WTC11 (cell line): ENCODE data around the gene RANBP3L. TPM values are rescaled to one million over a fixed set of nuclear protein-coding genes. Genes with fewer than 3 reads are reported as not detected.

Source experiments
- ATAC-seq: fragments of 200-7000 bp; cut with Tn5 transposase; 2 replicates; pipeline ENCODE4 v1.10.0; 2021; ENCODE audit warnings: mild to moderate bottlenecking, moderate library complexity
- CTCF ChIA-PET: fragments of 300-600 bp; sonication (Branson Sonifier 250); formaldehyde crosslinking; loops from one replicate; lab custom pipeline; 2021; ENCODE audit warnings: antibody characterized with exemption; lab: Charles Lee
- POLR2A ChIA-PET: fragments of 350-600 bp; sonication (Branson Sonifier 250); formaldehyde crosslinking; loops from one replicate; lab custom pipeline; 2021; ENCODE audit warnings: antibody characterized with exemption; lab: Charles Lee
- DNase-seq: peaks from one replicate; pipeline ENCODE4 v3.0.0; 2021; ENCODE audit warnings: low spot score
- H3K27ac Mint-ChIP-seq: 2 replicates; pipeline ENCODE4 v1.8.0; 2021; ENCODE audit warnings: mixed read lengths
- H3K27me3 Mint-ChIP-seq: 2 replicates; pipeline ENCODE4 v1.8.0; 2021; ENCODE audit warnings: low read depth, mild to moderate bottlenecking, moderate library complexity, mixed read lengths
- H3K36me3 Mint-ChIP-seq: 2 replicates; pipeline ENCODE4 v1.8.0; 2021; ENCODE audit warnings: mixed read lengths
- H3K4me1 Mint-ChIP-seq: 2 replicates; pipeline ENCODE4 v1.8.0; 2022; ENCODE audit warnings: mixed read lengths
- H3K4me3 Mint-ChIP-seq: 2 replicates; pipeline ENCODE4 v1.8.0; 2021; ENCODE audit warnings: mild to moderate bottlenecking, moderate library complexity, mixed read lengths
- H3K9me3 Mint-ChIP-seq: 2 replicates; pipeline ENCODE4 v1.8.0; 2021; ENCODE audit warnings: mixed read lengths
- CBFB ChIP-seq: sonication (generic); formaldehyde crosslinking; IDR thresholded peaks from 2 replicates; pipeline ENCODE4 v1.8.1; 2022; ENCODE audit warnings: mild to moderate bottlenecking, low read depth, missing genetic modification reagents
- FOXP1 ChIP-seq: sonication (generic); formaldehyde crosslinking; IDR thresholded peaks from 2 replicates; pipeline ENCODE4 v1.8.0; 2022; ENCODE audit warnings: missing genetic modification reagents, mild to moderate bottlenecking, moderate library complexity, borderline replicate concordance
- GABPB1 ChIP-seq: sonication (generic); formaldehyde crosslinking; IDR thresholded peaks from 2 replicates; pipeline ENCODE4 v1.8.1; 2023; ENCODE audit warnings: mild to moderate bottlenecking, missing genetic modification reagents
- JAZF1 ChIP-seq: fragments of 250-450 bp; sonication (Bioruptor Pico); IDR thresholded peaks from 2 replicates; pipeline ENCODE4 v1.9.0; 2021; ENCODE audit warnings: moderate library complexity, mild to moderate bottlenecking, inconsistent platforms
- NFE2L1 ChIP-seq: sonication (generic); formaldehyde crosslinking; IDR thresholded peaks from 2 replicates; pipeline ENCODE4 v1.8.1; 2023; ENCODE audit warnings: missing genetic modification reagents
- NR2C2 ChIP-seq: sonication (generic); formaldehyde crosslinking; IDR thresholded peaks from 2 replicates; pipeline ENCODE4 v1.8.0; 2022; ENCODE audit warnings: mild to moderate bottlenecking, missing genetic modification reagents
- OVOL2 ChIP-seq: fragments of 250-450 bp; sonication (Bioruptor Pico); IDR thresholded peaks from 2 replicates; pipeline ENCODE4 v1.9.0; 2021; ENCODE audit warnings: mild to moderate bottlenecking, borderline replicate concordance
- RORB ChIP-seq: fragments of 250-450 bp; sonication (Bioruptor Pico); IDR thresholded peaks from 2 replicates; pipeline ENCODE4 v1.9.0; 2021; ENCODE audit warnings: mild to moderate bottlenecking
- TEAD1 ChIP-seq: sonication (generic); formaldehyde crosslinking; IDR thresholded peaks from 2 replicates; pipeline ENCODE4 v1.8.0; 2022; ENCODE audit warnings: mild to moderate bottlenecking, missing genetic modification reagents
- ZNF263 ChIP-seq: sonication (generic); formaldehyde crosslinking; IDR thresholded peaks from 2 replicates; pipeline ENCODE4 v1.8.1; 2022; ENCODE audit warnings: low read depth, mild to moderate bottlenecking, moderate library complexity, missing genetic modification reagents
- ZNF416 ChIP-seq: fragments of 250-450 bp; sonication (Bioruptor Pico); IDR thresholded peaks from 2 replicates; pipeline ENCODE4 v1.9.0; 2021; ENCODE audit warnings: mild to moderate bottlenecking, inconsistent platforms
- total RNA-seq: library from RNA; stranded (reverse); gene quantifications from 3 replicates; pipeline ENCODE4 v1.2.3, GENCODE V29; 2021
- TF ChIP-seq, protein P1 (sequence below): sonication (generic); formaldehyde crosslinking; conservative IDR thresholded peaks from 2 replicates; pipeline ENCODE4 v1.8.1; 2023; ENCODE audit warnings: mild to moderate bottlenecking, low read depth, missing genetic modification reagents, moderate library complexity
- TF ChIP-seq, protein P2 (sequence below): sonication (generic); formaldehyde crosslinking; IDR thresholded peaks from 2 replicates; pipeline ENCODE4 v1.8.0; 2023; ENCODE audit warnings: mild to moderate bottlenecking, missing genetic modification reagents
- TF ChIP-seq, protein P3 (sequence below): sonication (generic); formaldehyde crosslinking; IDR thresholded peaks from 2 replicates; pipeline ENCODE4 v1.8.0; 2022; ENCODE audit warnings: mild to moderate bottlenecking, missing genetic modification reagents
- TF ChIP-seq, protein P4 (sequence below): sonication (generic); formaldehyde crosslinking; IDR thresholded peaks from 2 replicates; pipeline ENCODE4 v1.8.1; 2023; ENCODE audit warnings: mild to moderate bottlenecking, missing genetic modification reagents
- TF ChIP-seq, protein P5 (sequence below): sonication (generic); formaldehyde crosslinking; IDR thresholded peaks from 2 replicates; pipeline ENCODE4 v1.8.1; 2023; ENCODE audit warnings: mild to moderate bottlenecking, missing genetic modification reagents, moderate library complexity
- TF ChIP-seq, protein P6 (sequence below): sonication (generic); formaldehyde crosslinking; IDR thresholded peaks from 2 replicates; pipeline ENCODE4 v1.8.0; 2022; ENCODE audit warnings: mild to moderate bottlenecking, missing genetic modification reagents

RANBP3L gene
- total RNA-seq, 1 experiment from 2014 or later = not detected

DNA sequence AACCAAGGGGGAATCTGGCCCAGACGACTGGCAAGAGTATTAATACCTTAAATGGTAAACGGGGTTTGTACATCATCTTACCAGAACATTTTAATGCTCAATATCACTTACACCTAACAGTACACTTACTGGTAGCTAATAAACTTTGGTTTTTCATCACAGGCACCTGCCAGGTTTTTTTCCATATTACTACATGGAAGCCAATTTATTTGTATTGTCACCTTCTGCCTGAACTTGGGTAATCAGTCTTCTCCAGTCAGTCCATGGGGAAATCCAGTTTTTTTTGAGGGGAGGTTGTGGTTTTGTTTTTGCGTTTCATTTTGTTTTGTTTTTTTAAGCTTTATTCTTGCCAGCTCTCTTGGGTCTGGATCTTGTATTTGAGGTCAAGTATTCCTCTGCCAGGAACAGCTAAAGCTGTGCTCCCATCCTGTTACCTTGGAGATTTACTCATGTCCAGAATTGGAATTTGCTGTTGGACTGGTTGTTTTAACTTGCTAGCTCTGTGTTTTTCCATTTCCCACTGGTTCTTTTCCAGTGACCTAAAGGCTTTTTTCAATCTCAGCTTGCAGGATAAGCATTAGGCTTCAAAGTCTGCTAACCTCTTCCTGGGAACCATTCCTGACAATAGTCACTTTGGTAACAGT lies 48.9 kb downstream of the RANBP3L start (continued):
- TF ChIP-seq, protein P1, sequence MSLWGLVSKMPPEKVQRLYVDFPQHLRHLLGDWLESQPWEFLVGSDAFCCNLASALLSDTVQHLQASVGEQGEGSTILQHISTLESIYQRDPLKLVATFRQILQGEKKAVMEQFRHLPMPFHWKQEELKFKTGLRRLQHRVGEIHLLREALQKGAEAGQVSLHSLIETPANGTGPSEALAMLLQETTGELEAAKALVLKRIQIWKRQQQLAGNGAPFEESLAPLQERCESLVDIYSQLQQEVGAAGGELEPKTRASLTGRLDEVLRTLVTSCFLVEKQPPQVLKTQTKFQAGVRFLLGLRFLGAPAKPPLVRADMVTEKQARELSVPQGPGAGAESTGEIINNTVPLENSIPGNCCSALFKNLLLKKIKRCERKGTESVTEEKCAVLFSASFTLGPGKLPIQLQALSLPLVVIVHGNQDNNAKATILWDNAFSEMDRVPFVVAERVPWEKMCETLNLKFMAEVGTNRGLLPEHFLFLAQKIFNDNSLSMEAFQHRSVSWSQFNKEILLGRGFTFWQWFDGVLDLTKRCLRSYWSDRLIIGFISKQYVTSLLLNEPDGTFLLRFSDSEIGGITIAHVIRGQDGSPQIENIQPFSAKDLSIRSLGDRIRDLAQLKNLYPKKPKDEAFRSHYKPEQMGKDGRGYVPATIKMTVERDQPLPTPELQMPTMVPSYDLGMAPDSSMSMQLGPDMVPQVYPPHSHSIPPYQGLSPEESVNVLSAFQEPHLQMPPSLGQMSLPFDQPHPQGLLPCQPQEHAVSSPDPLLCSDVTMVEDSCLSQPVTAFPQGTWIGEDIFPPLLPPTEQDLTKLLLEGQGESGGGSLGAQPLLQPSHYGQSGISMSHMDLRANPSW (CRISPR knock-in tag) = no peak

DNA sequence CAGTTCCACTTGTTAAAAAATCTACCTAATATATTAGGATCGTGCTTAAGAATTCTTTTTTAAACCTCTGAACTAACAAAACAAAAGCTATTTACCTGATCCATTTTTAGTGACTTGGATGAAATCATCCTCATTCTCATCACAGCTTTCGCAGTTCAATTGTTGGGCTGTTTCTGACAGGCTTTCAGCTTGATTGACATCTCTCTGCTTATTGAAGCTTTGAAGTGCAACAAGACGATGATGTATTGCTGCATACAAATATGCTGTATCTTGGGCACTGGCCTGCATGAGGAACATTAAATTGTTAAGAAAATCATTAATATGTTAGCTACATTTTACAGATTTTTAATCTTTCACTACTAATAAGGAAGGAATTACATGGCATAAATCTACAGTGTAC lies 50.5 kb downstream of the RANBP3L start:
- CTCF ChIA-PET = interaction anchor here (0.6 to 1.4 kb wide), 3 partner anchors 9 to 445 kb away, joined by 3 to 6 read pairs (median 4); partner anchors contain the start of gene NADK2
- Mint-ChIP-seq H3K36me3 (no peaks in the 10 kb centered on the region), H3K27ac (no peak overlapping the region), H3K9me3 (no peaks in the 10 kb centered on the region), H3K27me3 (no peaks in the 10 kb centered on the region), H3K4me3 (no peak overlapping the region), H3K4me1 (peaks cover 3% of the 10 kb centered on the region; the same call in 1 of the 2 replicates)
- POLR2A ChIA-PET = no interaction called here
- no peak for DNase-seq
- TF ChIP-seq, protein P2, sequence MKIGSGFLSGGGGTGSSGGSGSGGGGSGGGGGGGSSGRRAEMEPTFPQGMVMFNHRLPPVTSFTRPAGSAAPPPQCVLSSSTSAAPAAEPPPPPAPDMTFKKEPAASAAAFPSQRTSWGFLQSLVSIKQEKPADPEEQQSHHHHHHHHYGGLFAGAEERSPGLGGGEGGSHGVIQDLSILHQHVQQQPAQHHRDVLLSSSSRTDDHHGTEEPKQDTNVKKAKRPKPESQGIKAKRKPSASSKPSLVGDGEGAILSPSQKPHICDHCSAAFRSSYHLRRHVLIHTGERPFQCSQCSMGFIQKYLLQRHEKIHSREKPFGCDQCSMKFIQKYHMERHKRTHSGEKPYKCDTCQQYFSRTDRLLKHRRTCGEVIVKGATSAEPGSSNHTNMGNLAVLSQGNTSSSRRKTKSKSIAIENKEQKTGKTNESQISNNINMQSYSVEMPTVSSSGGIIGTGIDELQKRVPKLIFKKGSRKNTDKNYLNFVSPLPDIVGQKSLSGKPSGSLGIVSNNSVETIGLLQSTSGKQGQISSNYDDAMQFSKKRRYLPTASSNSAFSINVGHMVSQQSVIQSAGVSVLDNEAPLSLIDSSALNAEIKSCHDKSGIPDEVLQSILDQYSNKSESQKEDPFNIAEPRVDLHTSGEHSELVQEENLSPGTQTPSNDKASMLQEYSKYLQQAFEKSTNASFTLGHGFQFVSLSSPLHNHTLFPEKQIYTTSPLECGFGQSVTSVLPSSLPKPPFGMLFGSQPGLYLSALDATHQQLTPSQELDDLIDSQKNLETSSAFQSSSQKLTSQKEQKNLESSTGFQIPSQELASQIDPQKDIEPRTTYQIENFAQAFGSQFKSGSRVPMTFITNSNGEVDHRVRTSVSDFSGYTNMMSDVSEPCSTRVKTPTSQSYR = no peak
- TF ChIP-seq ZNF416 (CRISPR knock-in tag) = no peak
- TF ChIP-seq, protein P3, sequence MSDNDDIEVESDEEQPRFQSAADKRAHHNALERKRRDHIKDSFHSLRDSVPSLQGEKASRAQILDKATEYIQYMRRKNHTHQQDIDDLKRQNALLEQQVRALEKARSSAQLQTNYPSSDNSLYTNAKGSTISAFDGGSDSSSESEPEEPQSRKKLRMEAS (CRISPR knock-in tag) = no peak
- no peak for ATAC-seq

DNA sequence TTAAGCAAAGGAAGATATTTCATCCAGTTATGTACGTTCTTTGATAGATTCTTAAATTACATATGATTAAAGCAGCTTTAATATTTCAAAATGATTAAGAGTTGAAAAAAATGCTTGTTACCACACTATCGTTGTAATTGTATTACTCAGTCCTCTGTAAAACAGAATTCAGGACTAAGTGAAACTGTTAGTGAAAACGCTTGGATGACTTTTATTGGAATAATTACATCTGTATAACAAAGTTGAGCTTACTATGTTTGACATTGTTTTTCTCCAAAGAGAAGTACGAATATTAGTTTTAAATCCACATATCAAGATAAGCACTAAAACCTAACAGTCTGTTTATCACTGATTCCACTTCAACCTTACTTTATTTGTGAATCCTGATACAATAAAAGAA lies 51.3 kb downstream of the RANBP3L start:
- H3K9me3 Mint-ChIP-seq = no peaks in the 10 kb centered on the region
- no peak for ATAC-seq
- H3K36me3 Mint-ChIP-seq = no peaks in the 10 kb centered on the region
- POLR2A ChIA-PET = no interaction called here
- TF ChIP-seq ZNF416 (CRISPR knock-in tag) (no peak), TEAD1 (no peak), CBFB (CRISPR knock-in tag) (no peak), ZNF263 (no peak), JAZF1 (no peak)
- TF ChIP-seq, protein P4, sequence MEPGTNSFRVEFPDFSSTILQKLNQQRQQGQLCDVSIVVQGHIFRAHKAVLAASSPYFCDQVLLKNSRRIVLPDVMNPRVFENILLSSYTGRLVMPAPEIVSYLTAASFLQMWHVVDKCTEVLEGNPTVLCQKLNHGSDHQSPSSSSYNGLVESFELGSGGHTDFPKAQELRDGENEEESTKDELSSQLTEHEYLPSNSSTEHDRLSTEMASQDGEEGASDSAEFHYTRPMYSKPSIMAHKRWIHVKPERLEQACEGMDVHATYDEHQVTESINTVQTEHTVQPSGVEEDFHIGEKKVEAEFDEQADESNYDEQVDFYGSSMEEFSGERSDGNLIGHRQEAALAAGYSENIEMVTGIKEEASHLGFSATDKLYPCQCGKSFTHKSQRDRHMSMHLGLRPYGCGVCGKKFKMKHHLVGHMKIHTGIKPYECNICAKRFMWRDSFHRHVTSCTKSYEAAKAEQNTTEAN (CRISPR knock-in tag) = no peak
- TF ChIP-seq, all 79 proteins: peak for 0
- H3K27me3 Mint-ChIP-seq = no peaks in the 10 kb centered on the region
- CTCF ChIA-PET = no interaction called here
- no peak overlapping the region for H3K4me3 Mint-ChIP-seq
- peaks cover 3% of the 10 kb centered on the region; the same call in 1 of the 2 replicates for H3K4me1 Mint-ChIP-seq
- DNase-seq = no peak
- no peak overlapping the region for H3K27ac Mint-ChIP-seq

DNA sequence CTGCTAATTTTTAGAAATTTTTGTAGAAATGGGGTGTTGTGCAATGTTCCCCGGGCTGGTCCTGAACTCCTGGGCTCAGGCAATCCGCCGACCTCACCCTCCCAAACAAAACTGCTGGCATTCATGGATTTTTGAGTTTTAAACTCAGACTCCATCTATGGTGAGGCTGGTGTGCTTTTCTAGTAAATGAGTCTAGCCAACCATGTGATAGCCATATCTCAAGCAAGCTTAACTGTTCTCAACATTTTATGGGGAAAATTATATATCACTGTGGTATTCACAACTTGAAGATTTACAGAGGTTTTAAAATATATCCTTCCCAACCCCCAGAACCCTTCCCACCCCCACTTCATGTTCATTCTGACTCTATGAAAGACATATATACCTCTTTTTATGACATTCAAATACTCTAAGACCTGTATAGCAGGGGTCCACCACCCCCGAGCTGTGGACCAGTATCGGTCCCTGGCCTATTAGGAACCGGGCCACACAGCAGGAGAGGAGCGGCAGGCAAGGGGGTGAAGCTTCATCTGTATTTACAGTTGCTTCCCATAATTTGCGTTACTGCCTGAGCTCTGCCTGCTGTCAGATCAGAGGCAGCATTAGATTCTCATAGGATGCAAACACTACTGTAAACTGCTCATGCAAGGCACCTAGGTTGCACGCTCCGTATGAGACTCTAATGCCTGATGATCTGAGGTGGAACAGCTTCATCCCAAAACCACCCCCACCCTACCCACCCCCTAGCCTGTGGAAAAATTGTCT lies 55.5 kb downstream of the RANBP3L start:
- Mint-ChIP-seq H3K4me1 (peaks cover 7% of the 10 kb centered on the region), H3K27ac (no peak overlapping the region), H3K9me3 (no peaks in the 10 kb centered on the region), H3K36me3 (no peaks in the 10 kb centered on the region), H3K27me3 (peaks cover 30% of the 10 kb centered on the region), H3K4me3 (no peak overlapping the region)
- no peak for DNase-seq
- no peak for ATAC-seq
- POLR2A ChIA-PET = no interaction called here
- CTCF ChIA-PET = no interaction called here
- TF ChIP-seq NR2C2 (no peak), RORB (CRISPR knock-in tag) (no peak), NFE2L1 (CRISPR knock-in tag) (no peak), OVOL2 (CRISPR knock-in tag) (no peak), GABPB1 (CRISPR knock-in tag) (no peak), FOXP1 (CRISPR knock-in tag) (no peak)
- TF ChIP-seq, protein P4 (CRISPR knock-in tag) = no peak
- TF ChIP-seq, protein P5, sequence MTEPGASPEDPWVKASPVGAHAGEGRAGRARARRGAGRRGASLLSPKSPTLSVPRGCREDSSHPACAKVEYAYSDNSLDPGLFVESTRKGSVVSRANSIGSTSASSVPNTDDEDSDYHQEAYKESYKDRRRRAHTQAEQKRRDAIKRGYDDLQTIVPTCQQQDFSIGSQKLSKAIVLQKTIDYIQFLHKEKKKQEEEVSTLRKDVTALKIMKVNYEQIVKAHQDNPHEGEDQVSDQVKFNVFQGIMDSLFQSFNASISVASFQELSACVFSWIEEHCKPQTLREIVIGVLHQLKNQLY = no peak
- TF ChIP-seq, protein P6, sequence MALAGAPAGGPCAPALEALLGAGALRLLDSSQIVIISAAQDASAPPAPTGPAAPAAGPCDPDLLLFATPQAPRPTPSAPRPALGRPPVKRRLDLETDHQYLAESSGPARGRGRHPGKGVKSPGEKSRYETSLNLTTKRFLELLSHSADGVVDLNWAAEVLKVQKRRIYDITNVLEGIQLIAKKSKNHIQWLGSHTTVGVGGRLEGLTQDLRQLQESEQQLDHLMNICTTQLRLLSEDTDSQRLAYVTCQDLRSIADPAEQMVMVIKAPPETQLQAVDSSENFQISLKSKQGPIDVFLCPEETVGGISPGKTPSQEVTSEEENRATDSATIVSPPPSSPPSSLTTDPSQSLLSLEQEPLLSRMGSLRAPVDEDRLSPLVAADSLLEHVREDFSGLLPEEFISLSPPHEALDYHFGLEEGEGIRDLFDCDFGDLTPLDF (CRISPR knock-in tag) = no peak
